22Rv1 (cell line): ENCODE results near the gene CCNA1.

Experiments used
- ZFX ChIP-seq: fragments of 450-650 bp; IDR thresholded peaks from 2 replicates; pipeline ENCODE4 v1.6.1; 2017; ENCODE audit warnings: antibody characterized with exemption, borderline replicate concordance
- TF ChIP-seq, protein P1 (sequence below): fragments of 450-650 bp; IDR thresholded peaks from 2 replicates; pipeline ENCODE4 v1.5.1; 2017; ENCODE audit warnings: mild to moderate bottlenecking

DNA sequence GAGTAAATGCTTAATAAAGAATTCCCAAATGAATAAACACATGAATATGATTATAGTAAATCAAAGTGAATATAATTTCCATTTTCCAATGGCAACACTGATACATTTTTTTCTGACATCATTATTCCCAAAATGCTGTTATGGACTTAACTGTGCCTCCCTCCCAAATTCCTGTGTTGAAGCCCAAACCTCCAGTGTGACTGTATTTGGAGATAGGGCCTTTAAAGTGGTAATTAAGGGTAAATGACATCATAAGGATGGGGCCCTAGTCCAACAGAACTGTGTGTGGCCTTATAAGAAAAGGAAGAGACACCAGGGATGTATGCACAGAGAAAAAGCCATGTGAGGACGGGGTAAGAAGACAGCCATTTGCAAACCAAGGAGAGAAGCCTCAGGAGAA is 19.1 kb upstream of the CCNA1 start:
- TF ChIP-seq, protein P1, sequence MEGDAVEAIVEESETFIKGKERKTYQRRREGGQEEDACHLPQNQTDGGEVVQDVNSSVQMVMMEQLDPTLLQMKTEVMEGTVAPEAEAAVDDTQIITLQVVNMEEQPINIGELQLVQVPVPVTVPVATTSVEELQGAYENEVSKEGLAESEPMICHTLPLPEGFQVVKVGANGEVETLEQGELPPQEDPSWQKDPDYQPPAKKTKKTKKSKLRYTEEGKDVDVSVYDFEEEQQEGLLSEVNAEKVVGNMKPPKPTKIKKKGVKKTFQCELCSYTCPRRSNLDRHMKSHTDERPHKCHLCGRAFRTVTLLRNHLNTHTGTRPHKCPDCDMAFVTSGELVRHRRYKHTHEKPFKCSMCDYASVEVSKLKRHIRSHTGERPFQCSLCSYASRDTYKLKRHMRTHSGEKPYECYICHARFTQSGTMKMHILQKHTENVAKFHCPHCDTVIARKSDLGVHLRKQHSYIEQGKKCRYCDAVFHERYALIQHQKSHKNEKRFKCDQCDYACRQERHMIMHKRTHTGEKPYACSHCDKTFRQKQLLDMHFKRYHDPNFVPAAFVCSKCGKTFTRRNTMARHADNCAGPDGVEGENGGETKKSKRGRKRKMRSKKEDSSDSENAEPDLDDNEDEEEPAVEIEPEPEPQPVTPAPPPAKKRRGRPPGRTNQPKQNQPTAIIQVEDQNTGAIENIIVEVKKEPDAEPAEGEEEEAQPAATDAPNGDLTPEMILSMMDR = no peak
- TF ChIP-seq ZFX = no peak
